Activated naive CD8-positive, alpha-beta T cell treated with anti-CD3 and anti-CD28 coated beads, Interleukin-2, amount 10 ng/mL, durations not matched to agents 7 days and 5 days (primary cell): ENCODE measurements around the gene SGPP1. TPM values are rescaled to one million over a fixed set of nuclear protein-coding genes. Genes with fewer than 3 reads are reported as not detected.
A peak's percentile ranks its signal among the peaks of the same experiment; 100 is the strongest.
"Not testable (repeated sequence)": the region's sequence is repeated elsewhere in the genome, so short reads cannot be mapped to it uniquely, and the experiment has no call there.

Experiments used
- ATAC-seq: fragments of 150-1000 bp; cut with Tn5 transposase; one replicate; pipeline ENCODE4 v1.10.0; 2021; ENCODE audit warnings: low read depth, moderate library complexity
- POLR2A ChIA-PET: fragments of 350-600 bp; sonication (Branson Sonifier 250); formaldehyde crosslinking; loops from one replicate; lab custom pipeline; 2021; ENCODE audit warnings: antibody characterized with exemption; lab: Charles Lee
- DNase-seq: peaks from one replicate; pipeline ENCODE4 v3.0.0; 2021
- H3K27ac Mint-ChIP-seq: one replicate; pipeline ENCODE4 v1.8.0; 2022; ENCODE audit warnings: mild to moderate bottlenecking, mixed read lengths
- H3K27me3 Mint-ChIP-seq: one replicate; pipeline ENCODE4 v1.8.0; 2022; ENCODE audit warnings: mild to moderate bottlenecking, moderate library complexity, mixed read lengths
- H3K36me3 Mint-ChIP-seq: one replicate; pipeline ENCODE4 v1.8.0; 2021; ENCODE audit warnings: mild to moderate bottlenecking, mixed read lengths
- H3K4me1 Mint-ChIP-seq: one replicate; pipeline ENCODE4 v1.8.0; 2021; ENCODE audit warnings: mixed read lengths
- H3K4me3 Mint-ChIP-seq: one replicate; pipeline ENCODE4 v1.8.0; 2022; ENCODE audit warnings: mild to moderate bottlenecking, moderate library complexity, mixed read lengths
- H3K9me3 Mint-ChIP-seq: one replicate; pipeline ENCODE4 v1.8.0; 2021; ENCODE audit warnings: mixed read lengths
- total RNA-seq, 2 experiments: library from RNA; stranded (reverse); gene quantifications; one replicate each; pipeline ENCODE4 v1.2.3, GENCODE V29; 2021

SGPP1 gene
- total RNA-seq, 2 experiments from 2014 or later: 14.7 to 15.7 TPM

DNA sequence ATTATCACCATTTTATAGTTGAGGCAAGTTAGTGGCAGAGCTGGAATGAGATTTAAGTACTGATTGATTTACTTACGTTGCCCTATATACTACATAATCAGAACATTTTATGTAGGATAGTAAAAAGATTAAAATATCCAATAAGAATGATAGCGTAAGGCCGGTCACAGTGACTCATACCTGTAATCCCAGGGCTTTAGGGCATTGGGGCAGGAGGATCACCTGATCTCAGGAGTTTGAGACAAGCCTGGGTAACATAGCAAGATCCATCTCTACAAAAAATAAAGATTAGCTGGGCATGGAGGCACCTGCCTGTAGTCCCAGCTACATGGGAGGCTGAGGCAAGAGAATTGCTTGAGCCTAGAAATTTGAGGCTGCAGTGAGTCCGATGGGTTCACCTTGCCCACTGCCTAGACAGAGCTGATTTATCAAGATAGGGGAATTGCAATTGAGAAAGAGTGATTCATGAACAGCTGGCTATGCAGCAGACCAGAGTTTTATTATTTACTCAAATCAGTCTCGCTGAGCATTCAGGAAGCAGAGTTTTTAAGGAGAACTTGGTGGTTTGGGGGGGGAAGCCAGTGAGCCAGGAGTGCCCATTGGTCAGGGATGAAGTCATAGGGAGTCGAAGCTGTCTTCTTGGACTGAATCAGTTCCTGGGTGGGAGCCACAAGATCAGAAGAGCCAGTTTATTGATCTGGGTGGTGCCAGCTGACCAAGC lies 24.7 kb upstream of the SGPP1 start:
- Mint-ChIP-seq H3K27me3 (peaks cover 9% of the 10 kb centered on the region), H3K27ac (no peak overlapping the region), H3K9me3 (no peaks in the 10 kb centered on the region), H3K4me3 (no peak overlapping the region), H3K36me3 (no peaks in the 10 kb centered on the region), H3K4me1 (peaks cover 4% of the 10 kb centered on the region)
- DNase-seq (no peak), ATAC-seq (no peak)
- POLR2A ChIA-PET: interaction anchor here (0.6 kb wide), 1 partner anchor 11 kb away, joined by 3 read pairs; no protein-coding TSS in a partner anchor

GRCh38 chr14:63751076-63751475 lies 23.2 kb upstream of the SGPP1 start:
- DNase-seq, H3K9me3 Mint-ChIP-seq, H3K4me1 Mint-ChIP-seq, ATAC-seq, POLR2A ChIA-PET, H3K36me3 Mint-ChIP-seq, H3K27ac Mint-ChIP-seq, H3K27me3 Mint-ChIP-seq, H3K4me3 Mint-ChIP-seq: not testable (repeated sequence)

DNA sequence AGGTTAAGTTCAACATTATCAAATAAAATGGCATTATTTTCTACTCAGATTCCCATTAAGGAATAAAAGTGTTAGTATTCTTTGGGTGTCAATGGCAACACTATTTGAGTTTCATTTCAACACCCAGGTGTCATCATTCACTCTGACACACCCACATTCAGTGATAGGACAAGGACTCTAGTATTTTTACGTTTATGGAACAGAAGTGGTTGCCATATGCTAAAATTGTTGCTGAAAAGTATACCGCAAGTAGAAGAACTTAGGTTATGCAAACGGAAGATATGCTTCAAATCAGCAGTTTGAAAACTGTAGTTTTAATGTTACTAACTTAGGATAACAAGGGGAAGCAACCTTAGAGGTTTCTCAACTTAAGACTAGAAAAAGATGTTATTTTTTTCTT lies 20.0 kb upstream of the SGPP1 start:
- ATAC-seq: no peak
- Mint-ChIP-seq H3K27me3 (peaks cover 11% of the 10 kb centered on the region), H3K4me3 (no peak overlapping the region), H3K9me3 (no peaks in the 10 kb centered on the region), H3K4me1 (peaks cover 14% of the 10 kb centered on the region), H3K36me3 (no peaks in the 10 kb centered on the region), H3K27ac (no peak overlapping the region)
- POLR2A ChIA-PET: no interaction called here
- no peak for DNase-seq

DNA sequence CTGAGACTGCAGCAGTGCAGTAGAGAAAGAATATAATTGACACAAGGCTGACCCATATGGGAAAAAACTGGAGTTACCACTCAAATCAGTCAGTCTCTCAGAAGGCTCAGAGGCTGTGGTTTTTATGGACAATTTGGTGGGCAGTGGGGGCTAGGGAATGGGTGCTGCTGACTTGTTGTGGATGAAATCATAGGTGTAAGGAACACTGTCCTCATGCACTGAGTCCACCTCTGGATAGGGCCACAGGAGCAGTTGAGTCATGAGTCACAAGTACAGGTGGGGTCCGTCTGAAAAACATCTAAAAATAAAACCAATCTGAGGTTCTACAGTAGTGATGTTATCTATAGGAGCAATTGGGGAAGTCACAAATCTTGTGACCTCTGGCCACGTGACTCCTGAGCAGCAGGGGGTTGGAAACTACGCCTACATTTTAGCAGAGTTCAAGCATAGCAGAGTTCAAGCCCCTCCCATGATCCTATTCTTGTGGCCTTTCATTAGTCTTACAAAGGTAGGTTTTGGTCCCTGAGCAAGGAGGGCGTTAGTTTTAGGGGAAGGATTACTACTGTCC lies 18.1 kb upstream of the SGPP1 start:
- POLR2A ChIA-PET: interaction anchor here (0.5 to 1.0 kb wide), 2 partner anchors 8 to 12 kb away, joined by 3 to 4 read pairs; no protein-coding TSS in a partner anchor
- Mint-ChIP-seq H3K9me3 (no peaks in the 10 kb centered on the region), H3K27me3 (peaks cover 7% of the 10 kb centered on the region), H3K4me1 (peaks cover 11% of the 10 kb centered on the region), H3K4me3 (no peak overlapping the region), H3K36me3 (no peaks in the 10 kb centered on the region), H3K27ac (no peak overlapping the region)
- DNase-seq (no peak), ATAC-seq (peak; percentile 63)

DNA sequence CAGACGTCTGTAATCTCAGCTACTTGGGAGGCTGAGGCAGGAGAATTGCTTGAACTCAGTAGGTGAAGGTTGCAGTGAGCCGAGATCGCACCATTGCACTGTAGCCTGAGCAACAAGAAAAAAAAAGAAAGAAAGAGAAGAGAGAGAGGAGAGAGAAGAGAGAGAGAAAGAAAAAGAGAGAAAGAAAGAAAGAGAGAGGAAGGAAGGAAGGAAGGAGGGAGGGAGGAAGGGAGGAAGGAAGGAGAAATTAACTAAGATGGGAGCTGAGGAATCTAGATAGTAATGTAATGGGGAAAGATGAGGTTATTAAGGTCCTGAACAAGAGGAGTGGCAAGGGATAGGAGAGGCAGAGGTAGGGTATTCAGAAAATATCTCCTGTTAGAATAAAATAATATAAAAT lies 17.4 kb upstream of the SGPP1 start:
- H3K27me3 Mint-ChIP-seq: peaks cover 7% of the 10 kb centered on the region
- H3K27ac Mint-ChIP-seq: peak overlapping the region; percentile 52
- H3K9me3 Mint-ChIP-seq: no peaks in the 10 kb centered on the region
- DNase-seq (no peak), ATAC-seq (no peak)
- peaks cover 11% of the 10 kb centered on the region for H3K4me1 Mint-ChIP-seq
- POLR2A ChIA-PET: no interaction called here
- H3K36me3 Mint-ChIP-seq: no peaks in the 10 kb centered on the region
- H3K4me3 Mint-ChIP-seq: no peak overlapping the region

GRCh38 chr14:63737582-63738006 lies 9.7 kb upstream of the SGPP1 start:
- Mint-ChIP-seq H3K27me3 (peaks cover 2% of the 10 kb centered on the region), H3K4me3 (peak overlapping the region; percentile 81), H3K27ac (peak overlapping the region; percentile 91), H3K36me3 (no peaks in the 10 kb centered on the region), H3K9me3 (no peaks in the 10 kb centered on the region), H3K4me1 (peaks cover 11% of the 10 kb centered on the region)
- DNase-seq (no peak), ATAC-seq (peak; percentile 86)
- POLR2A ChIA-PET: interaction anchor here (0.9 to 1.6 kb wide), 4 partner anchors 9 to 32 kb away, joined by 3 to 8 read pairs (median 4); partner anchors contain the start of gene SGPP1

GRCh38 chr14:63735720-63736119 lies 7.9 kb upstream of the SGPP1 start:
- Mint-ChIP-seq H3K36me3 (no peaks in the 10 kb centered on the region), H3K27me3 (peaks cover 5% of the 10 kb centered on the region), H3K9me3 (no peaks in the 10 kb centered on the region), H3K4me3 (no peak overlapping the region), H3K4me1 (peaks cover 11% of the 10 kb centered on the region), H3K27ac (no peak overlapping the region)
- ATAC-seq (no peak), DNase-seq (no peak)
- POLR2A ChIA-PET: no interaction called here

- H3K27ac Mint-ChIP-seq: no peak overlapping the region
- ATAC-seq (no peak), DNase-seq (no peak)
- H3K36me3 Mint-ChIP-seq: peaks cover 2% of the 10 kb centered on the region
- no peaks in the 10 kb centered on the region for H3K9me3 Mint-ChIP-seq
- peaks cover 5% of the 10 kb centered on the region for H3K27me3 Mint-ChIP-seq
- no peak overlapping the region for H3K4me3 Mint-ChIP-seq
- POLR2A ChIA-PET: no interaction called here
- H3K4me1 Mint-ChIP-seq: peaks cover 15% of the 10 kb centered on the region
Observed at GRCh38 chr14:63730659-63731058, 2.8 kb upstream of the SGPP1 start.

- H3K27me3 Mint-ChIP-seq: peaks cover 3% of the 10 kb centered on the region
- ATAC-seq (peak; percentile 35), DNase-seq (no peak)
- no peaks in the 10 kb centered on the region for H3K9me3 Mint-ChIP-seq
- peaks cover 5% of the 10 kb centered on the region for H3K36me3 Mint-ChIP-seq
- POLR2A ChIA-PET: interaction anchor here (0.5 to 1.7 kb wide), 7 partner anchors 10 to 339 kb away, joined by 3 to 10 read pairs (median 3); partner anchors contain the start of gene WDR89
- H3K4me1 Mint-ChIP-seq: peaks cover 25% of the 10 kb centered on the region
- peak overlapping the region; percentile 99 for H3K27ac Mint-ChIP-seq
- H3K4me3 Mint-ChIP-seq: peak overlapping the region; percentile 99
Observed at GRCh38 chr14:63727231-63727735, 582 bp downstream of the SGPP1 start.

DNA sequence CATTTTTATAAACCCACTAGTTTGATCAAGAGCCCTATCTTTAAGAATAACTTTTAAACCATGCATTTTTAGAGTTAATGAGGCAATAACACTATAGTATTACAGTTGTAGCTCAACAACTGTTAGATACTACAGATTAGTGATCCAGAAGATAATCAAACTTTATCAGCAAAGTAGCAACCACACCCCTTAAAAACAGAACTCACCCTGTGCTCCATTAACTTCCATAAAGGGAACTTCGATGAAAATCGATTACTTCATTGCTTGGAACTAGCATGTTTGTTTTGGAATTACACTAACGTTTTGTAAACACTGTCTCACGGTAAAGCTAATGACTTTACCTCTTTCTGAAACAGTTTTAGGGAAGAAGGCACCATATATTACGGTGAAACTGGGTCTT lies 1.4 kb downstream of the SGPP1 start:
- peaks cover 6% of the 10 kb centered on the region for H3K36me3 Mint-ChIP-seq
- ATAC-seq (no peak), DNase-seq (no peak)
- H3K27me3 Mint-ChIP-seq: peaks cover 3% of the 10 kb centered on the region
- H3K9me3 Mint-ChIP-seq: no peaks in the 10 kb centered on the region
- H3K27ac Mint-ChIP-seq: peak overlapping the region; percentile 99
- POLR2A ChIA-PET: interaction anchor here (1.0 to 1.7 kb wide), 4 partner anchors 13 to 84 kb away, joined by 4 to 7 read pairs (median 5); partner anchors contain the start of gene WDR89
- H3K4me3 Mint-ChIP-seq: peak overlapping the region; percentile 99
- peaks cover 25% of the 10 kb centered on the region for H3K4me1 Mint-ChIP-seq

GRCh38 chr14:63725786-63726460 lies 1.9 kb downstream of the SGPP1 start:
- H3K27ac Mint-ChIP-seq: peak overlapping the region; percentile 45
- peaks cover 25% of the 10 kb centered on the region for H3K4me1 Mint-ChIP-seq
- H3K4me3 Mint-ChIP-seq: peak overlapping the region; percentile 99
- DNase-seq (no peak), ATAC-seq (no peak)
- peaks cover 2% of the 10 kb centered on the region for H3K27me3 Mint-ChIP-seq
- POLR2A ChIA-PET: interaction anchor here (1.0 to 1.5 kb wide), 3 partner anchors 12 to 84 kb away, joined by 4 to 6 read pairs (median 4); partner anchors contain the start of gene WDR89
- H3K9me3 Mint-ChIP-seq: no peaks in the 10 kb centered on the region
- peaks cover 11% of the 10 kb centered on the region for H3K36me3 Mint-ChIP-seq

DNA sequence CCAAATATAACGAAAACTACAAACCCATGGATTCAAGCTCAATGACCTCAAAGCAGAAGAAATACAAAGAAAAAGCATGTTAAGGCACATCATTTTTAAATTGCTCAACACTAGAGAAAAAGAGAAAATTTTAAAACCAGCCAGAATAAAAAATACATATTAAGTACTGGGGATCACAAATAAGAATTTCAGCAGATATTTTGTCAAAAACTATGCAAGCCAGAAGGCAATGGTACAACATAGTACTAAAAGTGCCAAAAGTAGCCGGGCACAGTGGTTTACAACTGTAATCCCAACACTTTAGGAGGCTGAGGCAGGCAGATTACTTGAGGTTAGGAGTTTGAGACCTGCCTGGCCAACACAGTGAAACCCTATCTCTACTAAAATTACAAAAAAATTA lies 10.2 kb downstream of the SGPP1 start:
- Mint-ChIP-seq H3K4me3 (no peak overlapping the region), H3K36me3 (peaks cover 46% of the 10 kb centered on the region), H3K9me3 (peaks cover 10% of the 10 kb centered on the region), H3K27ac (no peak overlapping the region), H3K27me3 (no peaks in the 10 kb centered on the region), H3K4me1 (peaks cover 10% of the 10 kb centered on the region)
- DNase-seq (no peak), ATAC-seq (no peak)
- POLR2A ChIA-PET: interaction anchor here (0.6 kb wide), 1 partner anchor 11 kb away, joined by 3 read pairs; no protein-coding TSS in a partner anchor

- no peak overlapping the region for H3K27ac Mint-ChIP-seq
- H3K27me3 Mint-ChIP-seq: no peaks in the 10 kb centered on the region
- peaks cover 10% of the 10 kb centered on the region for H3K9me3 Mint-ChIP-seq
- H3K4me3 Mint-ChIP-seq: no peak overlapping the region
- POLR2A ChIA-PET: no interaction called here
- no peak for DNase-seq
- peaks cover 41% of the 10 kb centered on the region for H3K36me3 Mint-ChIP-seq
- no peak for ATAC-seq
- peaks cover 16% of the 10 kb centered on the region for H3K4me1 Mint-ChIP-seq
Observed at GRCh38 chr14:63715360-63715759, 12.5 kb downstream of the SGPP1 start.
